Kidney tubule cell (primary cell): ENCODE measurements around the gene SEZ6L.
A peak's percentile ranks its signal among the peaks of the same experiment; 100 is the strongest.
"Not testable (repeated sequence)": the region's sequence is repeated elsewhere in the genome, so short reads cannot be mapped to it uniquely, and the experiment has no call there.

Source experiments
- DNase-seq: peaks from one replicate; pipeline ENCODE4 v3.0.0-alpha.2; 2018; ENCODE audit warnings: low spot score

Gene SEZ6L

GRCh38 chr22:26383968-26384556 is 214.8 kb downstream of the SEZ6L start:
- DNase-seq, result no peak

- DNase-seq, result no peak
These were observed 215.9 kb downstream of the SEZ6L start for GRCh38 chr22:26385164-26385563.

GRCh38 chr22:26389125-26389524 is 219.9 kb downstream of the SEZ6L start:
- no peak for DNase-seq

GRCh38 chr22:26391091-26391490 is 221.8 kb downstream of the SEZ6L start:
- no peak for DNase-seq

- no peak for DNase-seq
These were observed 222.4 kb downstream of the SEZ6L start for GRCh38 chr22:26391623-26392022.

GRCh38 chr22:26393929-26394328 is 224.7 kb downstream of the SEZ6L start:
- DNase-seq, result no peak

GRCh38 chr22:26394777-26395176 is 225.5 kb downstream of the SEZ6L start:
- no peak for DNase-seq

- no peak for DNase-seq
These were observed 226.7 kb downstream of the SEZ6L start for GRCh38 chr22:26395926-26396325.

- peak; percentile 58 for DNase-seq
These were observed 229.5 kb downstream of the SEZ6L start for GRCh38 chr22:26398741-26399153.

- no peak for DNase-seq
These were observed 230.0 kb downstream of the SEZ6L start for GRCh38 chr22:26399289-26399688.

GRCh38 chr22:26401726-26402125 is 232.5 kb downstream of the SEZ6L start:
- no peak for DNase-seq

GRCh38 chr22:26404851-26405421 is 235.7 kb downstream of the SEZ6L start:
- DNase-seq, result no peak

GRCh38 chr22:26406118-26406517 is 236.9 kb downstream of the SEZ6L start:
- no peak for DNase-seq

GRCh38 chr22:26408562-26409220 is 239.4 kb downstream of the SEZ6L start:
- not testable (repeated sequence) for DNase-seq

GRCh38 chr22:26409719-26410335 is 240.6 kb downstream of the SEZ6L start:
- DNase-seq, result no peak

- no peak for DNase-seq
These were observed 241.1 kb downstream of the SEZ6L start for GRCh38 chr22:26410386-26410785.

- DNase-seq, result no peak
These were observed 245.1 kb downstream of the SEZ6L start for GRCh38 chr22:26414347-26414746.

GRCh38 chr22:26416256-26416655 is 247.0 kb downstream of the SEZ6L start:
- DNase-seq, result no peak

GRCh38 chr22:26416670-26417276 is 247.5 kb downstream of the SEZ6L start:
- peak; percentile 83 for DNase-seq

GRCh38 chr22:26417406-26417805 is 248.1 kb downstream of the SEZ6L start:
- no peak for DNase-seq

- DNase-seq, result no peak
These were observed 249.4 kb downstream of the SEZ6L start for GRCh38 chr22:26418620-26419019.

- no peak for DNase-seq
These were observed 257.7 kb downstream of the SEZ6L start for GRCh38 chr22:26426924-26427323.
